HL-60/S4 (cell line): ENCODE data around the gene CBFA2T2.

Experiments used
- in situ Hi-C: fragments of 300-500 bp; cut with MboI; formaldehyde crosslinking; loops from 2 replicates; pipeline ENCODE4 v1.14.3; 2022; ENCODE audit warnings: low sequenced_read_pairs

CBFA2T2 gene

DNA sequence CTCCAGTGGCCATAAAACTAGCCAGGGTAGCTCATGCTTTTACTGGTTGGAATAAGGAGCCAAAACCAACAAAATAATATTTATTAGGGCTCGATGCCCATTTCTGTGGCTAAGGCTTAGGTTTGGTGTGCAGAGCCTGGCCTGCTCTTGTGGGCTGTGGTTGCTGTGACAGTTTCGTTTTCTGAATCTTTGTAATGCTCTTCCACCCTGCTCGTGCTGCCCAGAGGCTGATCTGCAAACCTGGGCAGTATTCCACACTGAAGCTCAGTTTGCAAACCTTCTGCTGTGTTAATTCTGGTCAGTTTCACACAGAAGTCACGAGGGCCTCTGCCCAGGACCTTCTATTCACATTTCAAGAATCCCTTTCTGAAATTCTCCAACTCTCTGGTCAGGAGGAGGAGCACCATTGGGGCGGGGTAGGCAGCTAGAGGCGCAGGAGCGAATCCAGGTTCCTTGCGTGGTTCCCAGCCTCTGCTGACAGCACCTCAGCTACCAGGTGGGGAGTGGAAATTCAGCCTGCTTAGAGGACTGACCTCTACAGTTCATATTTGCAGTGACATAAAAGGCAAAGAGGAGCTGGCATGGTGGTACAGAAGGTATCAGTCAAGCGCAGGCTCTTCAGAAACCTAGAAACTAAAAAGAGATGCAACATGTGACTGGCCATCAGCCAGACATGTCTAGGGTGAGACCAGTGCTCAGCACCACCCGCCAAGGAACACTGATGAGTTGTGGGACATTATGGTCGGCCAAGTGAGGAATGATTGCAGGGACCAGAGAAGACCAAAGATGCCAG lies 157.9 kb downstream of the CBFA2T2 start:
- in situ Hi-C loops, result no loop called here

GRCh38 chr20:33648396-33649004 lies 158.6 kb downstream of the CBFA2T2 start:
- in situ Hi-C loops, result no loop called here

DNA sequence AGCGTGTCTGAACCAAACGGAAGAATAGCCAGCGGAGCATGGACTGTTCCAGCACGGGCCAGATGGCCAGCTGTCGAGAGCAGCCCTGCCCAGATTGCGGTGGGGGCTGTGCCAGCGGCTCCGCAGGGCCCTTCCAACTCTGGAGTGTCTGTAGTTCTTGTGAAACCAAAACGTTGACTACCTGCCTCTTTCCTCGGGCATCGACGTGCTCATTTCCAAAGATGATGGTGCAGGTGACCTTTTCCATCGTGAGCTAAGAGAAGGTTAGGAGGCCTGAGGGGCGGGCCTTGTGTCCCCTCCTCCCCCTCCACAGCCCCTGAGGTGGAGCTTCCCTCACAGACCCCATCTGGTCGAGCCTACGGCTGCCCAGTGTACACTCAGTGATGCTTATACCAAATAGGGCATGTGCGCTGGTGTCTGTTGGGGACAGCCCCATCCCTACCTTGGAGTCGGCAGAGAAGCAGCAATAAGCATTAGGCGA lies 159.3 kb downstream of the CBFA2T2 start:
- in situ Hi-C loops, result no loop called here

GRCh38 chr20:33650111-33650752 lies 160.3 kb downstream of the CBFA2T2 start:
- in situ Hi-C loops, result no loop called here

DNA sequence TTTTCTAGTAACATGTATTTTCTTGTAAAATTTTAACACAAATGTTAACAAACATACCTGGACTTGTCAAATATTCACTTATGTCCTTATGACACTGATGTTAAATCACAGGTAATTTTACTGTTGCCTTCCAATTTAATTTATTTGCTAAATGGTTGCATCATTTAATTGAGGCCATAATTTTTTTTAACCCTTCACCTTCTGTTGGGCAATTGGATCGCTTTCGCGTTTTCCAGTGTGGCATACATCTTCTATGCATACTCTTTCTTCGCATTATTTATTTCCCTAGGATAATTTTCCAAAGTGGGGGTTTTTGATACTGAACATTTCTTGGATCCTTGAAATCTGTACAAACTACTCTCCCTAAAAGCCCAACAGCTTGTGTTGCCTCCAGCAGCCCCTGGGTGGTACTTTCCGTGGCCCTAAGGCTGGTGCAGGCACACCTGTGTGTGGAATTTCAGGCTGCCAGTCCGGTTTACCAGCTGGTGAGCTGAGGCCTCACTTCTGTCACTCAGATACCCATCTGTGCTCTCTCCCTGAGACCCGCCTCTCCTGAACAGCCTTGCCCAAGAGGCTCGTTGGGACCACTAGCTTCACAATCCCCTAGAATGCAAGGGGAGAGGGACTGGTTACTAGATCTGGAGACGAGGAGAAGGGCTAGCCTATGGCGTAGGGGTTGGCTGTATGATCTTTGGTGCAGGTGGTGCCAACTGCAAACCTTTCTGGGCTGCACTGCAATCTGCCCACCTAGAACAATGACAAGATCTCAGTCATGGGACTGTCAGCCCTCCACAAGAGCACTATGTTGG lies 161.1 kb downstream of the CBFA2T2 start:
- in situ Hi-C loops, result no loop called here

DNA sequence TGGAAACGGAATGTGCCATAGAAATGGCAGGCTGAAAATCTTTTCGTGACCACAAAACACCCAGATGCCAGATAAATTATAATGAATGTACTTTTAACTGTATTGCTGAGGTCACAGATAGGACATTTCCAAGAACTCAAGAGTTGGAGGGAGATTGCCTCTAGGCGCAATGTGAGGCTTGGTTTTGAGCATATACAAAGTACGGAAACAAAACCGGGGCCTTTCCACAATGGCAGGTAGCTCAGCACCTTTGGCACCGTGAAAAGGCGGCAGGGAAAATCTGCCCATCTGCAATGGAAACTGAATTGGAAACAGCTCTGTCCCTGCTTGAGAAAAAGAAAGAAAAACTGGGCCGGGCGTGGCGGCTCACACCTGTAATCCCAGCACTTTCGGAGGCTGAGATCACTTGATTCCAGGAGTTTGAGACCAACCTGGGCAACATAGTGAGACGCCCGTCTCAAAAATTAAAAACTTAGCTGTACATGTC lies 161.7 kb downstream of the CBFA2T2 start:
- in situ Hi-C loops, result no loop called here

- in situ Hi-C loops, result no loop called here
Observed at GRCh38 chr20:33653218-33653899, 163.5 kb downstream of the CBFA2T2 start.

GRCh38 chr20:33653900-33654596 lies 164.2 kb downstream of the CBFA2T2 start:
- in situ Hi-C loops, result no loop called here

DNA sequence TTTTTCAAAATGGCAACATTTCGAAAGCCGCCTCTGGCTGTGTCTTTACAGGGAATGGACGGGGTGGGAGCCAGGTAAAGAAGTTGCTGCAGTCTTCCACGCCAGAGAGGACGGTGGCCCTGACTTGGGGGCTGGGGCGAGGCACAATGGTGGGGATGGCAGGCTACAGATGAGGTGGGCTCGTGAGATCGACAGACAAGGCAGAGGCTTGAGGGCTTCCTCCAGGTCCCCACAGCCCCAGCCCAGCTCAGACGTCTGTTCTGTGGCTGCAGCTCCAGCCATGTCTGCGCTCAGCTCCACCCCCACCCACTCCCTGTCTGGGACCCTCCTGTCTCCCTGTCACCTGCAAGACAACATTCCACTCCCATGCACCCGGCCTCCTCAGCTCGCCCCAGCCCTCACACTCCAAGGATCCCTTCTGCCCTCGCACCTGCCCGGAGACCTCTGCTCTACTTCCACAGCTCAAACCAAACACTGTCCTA lies 164.8 kb downstream of the CBFA2T2 start:
- in situ Hi-C loops, result no loop called here

GRCh38 chr20:33655164-33655563 lies 165.3 kb downstream of the CBFA2T2 start:
- in situ Hi-C loops, result no loop called here

- in situ Hi-C loops, result no loop called here
Observed at GRCh38 chr20:33656010-33656782, 166.3 kb downstream of the CBFA2T2 start.

DNA sequence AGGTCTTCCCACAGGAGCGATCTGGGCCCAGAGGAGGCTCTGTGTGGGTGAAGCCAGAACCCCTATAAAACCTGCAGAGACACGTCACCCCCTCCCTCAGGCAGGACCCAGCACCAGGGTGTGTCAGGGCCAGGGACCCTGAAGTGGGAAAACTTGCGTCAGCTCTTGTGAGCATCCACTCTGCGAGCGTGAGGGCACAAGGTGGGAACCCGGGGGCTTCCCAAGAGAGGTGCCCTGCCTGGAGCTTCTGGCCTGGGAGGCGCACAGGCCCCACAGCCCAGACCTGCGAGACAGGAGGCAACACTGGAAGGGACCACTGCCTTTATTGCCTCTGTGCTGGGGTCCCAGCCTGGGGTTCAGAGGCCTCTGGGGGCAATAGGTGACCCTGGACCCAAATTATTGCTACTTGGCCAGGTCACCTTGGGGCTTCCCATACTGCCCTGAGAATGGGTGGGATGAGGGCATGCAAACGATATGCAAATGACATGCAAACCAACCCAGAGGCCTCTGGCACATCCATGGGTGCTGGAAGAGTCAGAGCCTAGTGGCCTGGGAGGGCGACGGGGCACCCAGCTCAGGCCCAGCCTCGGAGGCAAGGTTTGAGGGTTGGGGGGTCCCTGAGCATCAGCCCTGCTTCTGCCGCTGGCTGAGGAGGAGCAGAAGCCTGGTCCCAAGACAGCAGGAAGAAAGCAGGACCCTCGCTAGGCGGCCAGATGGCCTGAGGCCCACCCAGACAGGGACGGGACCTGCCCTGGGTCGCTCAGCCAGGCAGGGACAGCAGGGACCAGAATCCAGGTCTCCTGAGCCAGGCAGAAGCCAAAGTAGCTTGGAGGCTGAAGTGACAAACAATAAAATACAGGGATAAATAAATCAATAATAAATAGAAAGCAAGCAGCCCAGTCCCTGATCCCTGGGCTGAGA lies 167.1 kb downstream of the CBFA2T2 start:
- in situ Hi-C loops, result no loop called here

DNA sequence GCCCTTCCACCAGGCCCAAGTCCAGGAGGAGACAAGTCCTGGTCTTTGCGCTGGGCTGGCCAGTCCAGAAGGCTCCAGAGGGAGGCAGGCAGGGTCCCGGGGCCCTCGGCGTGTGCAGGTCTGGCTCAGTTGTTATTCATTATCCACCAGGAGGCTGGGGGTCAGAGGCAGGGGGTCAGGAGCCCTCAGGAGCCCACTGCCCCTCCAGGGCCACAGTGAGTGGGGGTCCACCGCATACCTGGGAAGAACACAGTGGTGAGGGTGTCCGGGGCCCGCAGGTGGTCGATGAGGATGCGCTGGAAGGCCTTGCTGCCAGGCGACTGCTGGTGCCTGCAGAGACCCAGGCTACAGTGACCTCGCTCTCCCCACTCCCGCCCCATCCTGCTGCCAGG lies 167.8 kb downstream of the CBFA2T2 start:
- in situ Hi-C loops, result no loop called here

- in situ Hi-C loops, result no loop called here
Observed at GRCh38 chr20:33658510-33658909, 168.6 kb downstream of the CBFA2T2 start.

DNA sequence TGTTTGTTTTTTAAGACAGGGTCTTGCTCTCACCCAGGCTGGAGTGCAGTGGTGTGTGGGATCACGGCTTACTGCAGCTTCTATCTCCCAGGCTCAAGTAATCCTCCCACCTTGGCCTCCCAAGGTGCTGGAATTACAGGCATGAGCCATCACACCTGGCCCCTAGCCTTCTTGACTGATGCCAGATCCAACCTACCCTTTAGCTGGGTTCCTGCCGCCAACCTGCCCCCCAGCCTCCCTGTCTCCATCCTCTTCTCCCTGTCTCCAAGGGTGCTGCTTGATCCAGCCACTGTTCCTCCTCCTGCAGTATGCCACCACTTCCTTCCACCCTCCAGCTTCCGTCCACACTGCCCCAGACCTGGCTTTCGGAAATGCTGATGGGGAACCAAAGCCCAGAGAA lies 169.0 kb downstream of the CBFA2T2 start:
- in situ Hi-C loops, result no loop called here

DNA sequence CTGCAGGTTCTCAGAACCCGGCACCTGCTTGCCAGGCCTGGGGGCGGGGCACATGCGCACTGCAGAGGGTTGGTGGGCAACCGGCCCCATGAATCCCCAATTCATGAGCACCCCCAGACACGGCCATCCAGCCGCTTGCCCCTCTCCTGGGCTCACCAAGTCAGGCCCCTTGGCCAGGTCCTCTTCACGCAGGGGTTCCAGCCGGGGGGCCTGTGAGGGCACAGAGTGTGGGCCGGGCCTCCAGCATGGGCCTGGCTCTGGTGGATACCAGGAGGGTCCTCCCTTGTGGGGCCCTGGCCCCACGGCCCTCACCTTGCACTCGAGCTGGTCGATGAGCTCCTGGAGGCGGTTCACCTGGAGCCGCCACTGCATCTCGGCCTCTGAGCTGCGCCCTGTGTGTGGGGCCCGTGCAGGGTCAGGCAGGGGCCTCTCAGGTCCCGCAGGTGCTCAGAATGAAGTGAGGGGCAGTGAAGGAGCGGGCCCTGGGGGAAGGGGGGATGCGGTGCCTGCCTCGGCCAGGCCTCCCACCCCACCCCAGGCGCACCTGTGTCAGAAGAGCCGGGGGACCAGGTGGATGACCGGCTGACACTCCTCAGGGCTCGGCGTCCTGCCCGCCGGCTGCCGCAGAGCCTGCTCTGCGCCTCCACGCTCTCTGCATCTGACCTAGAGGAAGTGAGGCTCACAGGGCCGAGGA lies 169.6 kb downstream of the CBFA2T2 start:
- in situ Hi-C loops, result loop anchor here (10.0 kb wide), 1 partner anchor 195 kb away; no protein-coding TSS in a partner anchor

GRCh38 chr20:33660035-33660684 lies 170.3 kb downstream of the CBFA2T2 start:
- in situ Hi-C loops, result loop anchor here (10.0 kb wide), 1 partner anchor 195 kb away; no protein-coding TSS in a partner anchor
